ENCODE measurements around the gene SKA1.
"Not testable (repeated sequence)": the region's sequence is repeated elsewhere in the genome, so short reads cannot be mapped to it uniquely, and the experiment has no call there.

The SKA1 gene

DNA sequence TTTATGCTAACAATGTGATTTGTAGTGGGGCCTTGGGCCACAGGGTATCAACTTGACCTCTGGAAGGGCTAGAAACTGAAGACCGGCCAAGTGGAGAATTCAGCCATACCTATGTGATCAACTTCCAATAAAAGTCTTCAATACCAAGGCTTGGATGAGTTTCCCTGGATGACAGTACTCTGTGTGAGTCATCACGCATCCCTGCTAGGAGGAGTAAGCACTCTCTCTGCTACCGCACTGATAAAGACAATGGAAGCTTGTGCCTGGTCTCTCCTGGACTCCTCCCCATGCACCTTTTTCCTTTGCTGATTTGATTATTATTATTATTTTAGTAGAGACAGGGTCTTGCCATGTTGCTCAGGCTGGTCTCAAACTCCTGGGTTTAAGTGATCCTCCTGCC is 58.1 kb downstream of the SKA1 start:
- DNase-seq = no peak

DNA sequence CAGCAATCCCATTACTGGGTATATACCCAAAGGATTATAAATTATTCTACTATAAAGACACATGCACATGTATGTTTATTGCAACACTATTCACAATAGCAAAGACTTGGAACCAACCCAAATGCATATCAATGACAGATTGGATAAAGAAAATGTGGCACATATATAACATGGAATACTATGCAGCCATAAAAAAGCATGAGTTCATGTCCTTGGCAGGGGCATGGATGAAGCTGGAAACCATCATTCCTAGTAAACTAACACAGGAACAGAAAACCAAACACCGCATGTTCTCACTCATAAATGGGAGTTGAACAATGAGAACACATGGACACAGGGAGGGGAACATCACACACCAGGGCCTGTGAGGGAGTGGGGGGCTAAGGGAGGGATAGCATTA is 61.9 kb downstream of the SKA1 start:
- DNase-seq = not testable (repeated sequence)

DNA sequence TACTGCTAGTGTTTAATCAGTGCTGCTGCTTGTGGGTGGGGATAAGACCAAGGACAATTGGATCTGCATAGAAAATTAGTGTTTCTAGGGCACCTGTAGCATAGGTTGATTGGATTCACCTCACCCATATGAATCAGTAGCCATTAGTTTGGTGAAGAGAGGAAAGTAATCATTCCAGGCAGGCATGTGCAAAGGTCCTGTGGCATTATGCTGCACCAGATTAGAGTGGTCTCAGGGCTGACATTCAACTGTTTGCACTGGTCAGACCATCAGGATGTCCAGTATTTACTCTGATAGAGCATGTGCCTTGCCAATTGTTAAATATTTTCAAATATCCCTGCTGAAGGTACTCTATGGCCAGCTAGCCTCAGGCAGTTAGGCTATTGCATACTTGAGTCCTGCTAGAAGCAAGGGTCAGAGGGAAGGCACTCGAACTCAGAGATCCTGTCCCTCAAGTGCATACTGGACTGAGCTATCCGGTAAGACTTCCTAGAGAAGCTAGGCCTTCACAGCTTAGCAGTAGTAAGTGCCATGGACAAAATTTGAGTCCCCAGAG is 64.7 kb downstream of the SKA1 start:
- no peak for DNase-seq

DNA sequence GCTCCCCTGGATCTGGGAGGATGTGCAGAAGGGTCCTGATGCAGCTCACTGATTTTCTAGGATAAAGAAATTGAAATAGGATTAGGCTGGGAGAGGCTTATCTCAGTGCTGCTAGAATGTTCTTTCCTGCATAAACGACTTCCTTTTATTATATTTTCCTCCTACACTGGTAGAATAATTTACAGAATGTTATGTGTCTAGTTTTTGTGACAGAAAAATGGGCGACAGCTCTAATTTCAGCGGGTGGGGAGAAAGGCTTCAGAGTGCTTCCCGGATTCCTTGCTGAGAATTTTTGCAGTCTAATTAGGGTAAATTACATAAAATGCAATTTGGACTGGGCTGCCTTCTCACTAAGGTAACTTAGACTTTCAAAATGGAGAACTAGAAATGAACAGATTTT is 66.2 kb downstream of the SKA1 start:
- no peak for DNase-seq

DNA sequence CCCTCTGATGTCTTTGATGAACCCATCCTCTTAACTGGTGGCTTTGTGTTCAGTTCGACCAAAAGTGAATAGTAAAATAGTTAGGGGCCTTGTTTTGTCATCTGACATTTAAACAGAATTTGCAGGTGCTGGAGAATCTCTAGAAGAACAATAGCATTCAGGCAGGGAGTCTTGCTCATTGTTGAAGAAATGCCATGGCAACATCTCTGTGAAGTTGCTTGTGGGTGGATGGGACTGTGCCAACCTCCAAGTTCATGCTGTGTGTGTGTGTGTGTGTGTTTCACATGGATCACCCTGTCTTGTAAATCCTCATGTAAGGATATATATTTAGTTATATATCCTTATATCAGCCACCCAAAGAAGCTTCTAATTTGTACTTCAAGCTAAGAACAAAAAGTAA is 66.7 kb downstream of the SKA1 start:
- DNase-seq = no peak
